Activated CD4-positive, alpha-beta T cell treated with anti-CD3 and anti-CD28 coated beads for 1 hour (primary cell): ENCODE data around the gene MMRN2.
"Not testable (repeated sequence)": the region's sequence is repeated elsewhere in the genome, so short reads cannot be mapped to it uniquely, and the experiment has no call there.

Experiments
- DNase-seq: peaks from one replicate; pipeline ENCODE4 v3.0.0-alpha.2; 2020

Gene MMRN2

GRCh38 chr10:86957471-86958115 lies at the start of gene MMRN2:
Gene MMRN2, minus strand, starts transcription at chr10:86957615. Its CDS starts 74 bp downstream, at chr10:86957541.
- no peak for DNase-seq

- not testable (repeated sequence) for DNase-seq
Measured at GRCh38 chr10:87007124-87007523, 49.7 kb upstream of the MMRN2 start.

GRCh38 chr10:87000491-87000890 lies 43.1 kb upstream of the MMRN2 start:
- DNase-seq, result no peak

GRCh38 chr10:86999802-87000403 lies 42.5 kb upstream of the MMRN2 start:
- DNase-seq, result not testable (repeated sequence)

- DNase-seq, result no peak
Measured at GRCh38 chr10:86992929-86993328, 35.5 kb upstream of the MMRN2 start.

- no peak for DNase-seq
Measured at GRCh38 chr10:86992456-86992855, 35.0 kb upstream of the MMRN2 start.

GRCh38 chr10:86991362-86991761 lies 33.9 kb upstream of the MMRN2 start:
- DNase-seq, result not testable (repeated sequence)

- no peak for DNase-seq
Measured at GRCh38 chr10:86988520-86988919, 31.1 kb upstream of the MMRN2 start.

- DNase-seq, result not testable (repeated sequence)
Measured at GRCh38 chr10:86984498-86984897, 27.1 kb upstream of the MMRN2 start.

- DNase-seq, result no peak
Measured at GRCh38 chr10:86981716-86982115, 24.3 kb upstream of the MMRN2 start.

- not testable (repeated sequence) for DNase-seq
Measured at GRCh38 chr10:86981020-86981419, 23.6 kb upstream of the MMRN2 start.

GRCh38 chr10:86979977-86980448 lies 22.6 kb upstream of the MMRN2 start:
- DNase-seq, result no peak

- DNase-seq, result no peak
Measured at GRCh38 chr10:86979296-86979818, 21.9 kb upstream of the MMRN2 start.

GRCh38 chr10:86978457-86978856 lies 21.0 kb upstream of the MMRN2 start:
- DNase-seq, result not testable (repeated sequence)

GRCh38 chr10:86976362-86977056 lies 19.1 kb upstream of the MMRN2 start:
- DNase-seq, result no peak

GRCh38 chr10:86974484-86974883 lies 17.1 kb upstream of the MMRN2 start:
- DNase-seq, result no peak

GRCh38 chr10:86972613-86973380 lies 15.4 kb upstream of the MMRN2 start:
- DNase-seq, result no peak

GRCh38 chr10:86971232-86971991 lies 14.0 kb upstream of the MMRN2 start:
- peak; percentile 87 for DNase-seq

GRCh38 chr10:86970982-86971231 lies 13.5 kb upstream of the MMRN2 start:
- DNase-seq, result no peak

- no peak for DNase-seq
Measured at GRCh38 chr10:86970162-86970981, 13.0 kb upstream of the MMRN2 start.

GRCh38 chr10:86969421-86970041 lies 12.1 kb upstream of the MMRN2 start:
- no peak for DNase-seq
